ENCODE results near the gene MTHFD2L. TPM values are rescaled to one million over a fixed set of nuclear protein-coding genes. Genes with fewer than 3 reads are reported as not detected.

Gene MTHFD2L
- polyA plus RNA-seq, 1 donor from 2014 or later: 43.5 TPM

DNA sequence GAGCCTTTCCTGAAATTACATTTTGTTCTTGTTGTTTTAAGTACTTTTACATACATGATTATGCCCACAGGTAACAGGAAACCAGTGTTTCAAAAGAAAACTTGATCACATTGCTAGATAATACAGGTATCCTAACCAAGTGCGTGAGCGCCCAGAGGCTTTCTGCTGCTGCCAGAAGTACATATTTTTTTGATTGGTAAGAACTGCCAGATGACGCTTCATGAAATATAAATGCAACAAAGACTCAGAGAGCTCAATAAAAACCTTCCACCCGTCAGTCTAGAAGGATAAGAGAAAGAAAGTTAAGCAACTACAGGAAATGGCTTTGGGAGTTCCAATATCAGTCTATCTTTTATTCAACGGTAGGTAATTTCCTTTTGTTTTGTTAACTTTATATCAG, 150.3 kb downstream of the MTHFD2L start, which contains the start of gene EPGN:
EPGN (plus strand) TSS at position 256 of the 400 bp plus-strand sequence; CDS start at position 320, 64 bp downstream.
- H3F3A ChIP-seq (ENCODE audit: insufficient read depth, low read length, poor library complexity, severe bottlenecking): no peaks in the 10 kb centered on the region
- H3K36me3 ChIP-seq (ENCODE audit: insufficient read depth, low read length): no peaks in the 10 kb centered on the region
- no peak within 1 kb of the TSS for H3K9ac ChIP-seq (ENCODE audit: low read length)
- no peaks in the 10 kb centered on the region for H3K9me2 ChIP-seq (ENCODE audit: insufficient read depth, low read length)
- TF ChIP-seq POLR2AphosphoS5 (IDR thresholded peaks at IDR 0.05): no peak
- TF ChIP-seq TAF1 (IDR thresholded peaks at IDR 0.05; ENCODE audit: low read depth): no peak
- TF ChIP-seq SMC3 (conservative IDR thresholded peaks at IDR 0.05; ENCODE audit: poor library complexity): no peak
- no peak for TF ChIP-seq EP300 (conservative IDR thresholded peaks at IDR 0.05; ENCODE audit: poor library complexity, severe bottlenecking)
- TF ChIP-seq, protein P1, sequence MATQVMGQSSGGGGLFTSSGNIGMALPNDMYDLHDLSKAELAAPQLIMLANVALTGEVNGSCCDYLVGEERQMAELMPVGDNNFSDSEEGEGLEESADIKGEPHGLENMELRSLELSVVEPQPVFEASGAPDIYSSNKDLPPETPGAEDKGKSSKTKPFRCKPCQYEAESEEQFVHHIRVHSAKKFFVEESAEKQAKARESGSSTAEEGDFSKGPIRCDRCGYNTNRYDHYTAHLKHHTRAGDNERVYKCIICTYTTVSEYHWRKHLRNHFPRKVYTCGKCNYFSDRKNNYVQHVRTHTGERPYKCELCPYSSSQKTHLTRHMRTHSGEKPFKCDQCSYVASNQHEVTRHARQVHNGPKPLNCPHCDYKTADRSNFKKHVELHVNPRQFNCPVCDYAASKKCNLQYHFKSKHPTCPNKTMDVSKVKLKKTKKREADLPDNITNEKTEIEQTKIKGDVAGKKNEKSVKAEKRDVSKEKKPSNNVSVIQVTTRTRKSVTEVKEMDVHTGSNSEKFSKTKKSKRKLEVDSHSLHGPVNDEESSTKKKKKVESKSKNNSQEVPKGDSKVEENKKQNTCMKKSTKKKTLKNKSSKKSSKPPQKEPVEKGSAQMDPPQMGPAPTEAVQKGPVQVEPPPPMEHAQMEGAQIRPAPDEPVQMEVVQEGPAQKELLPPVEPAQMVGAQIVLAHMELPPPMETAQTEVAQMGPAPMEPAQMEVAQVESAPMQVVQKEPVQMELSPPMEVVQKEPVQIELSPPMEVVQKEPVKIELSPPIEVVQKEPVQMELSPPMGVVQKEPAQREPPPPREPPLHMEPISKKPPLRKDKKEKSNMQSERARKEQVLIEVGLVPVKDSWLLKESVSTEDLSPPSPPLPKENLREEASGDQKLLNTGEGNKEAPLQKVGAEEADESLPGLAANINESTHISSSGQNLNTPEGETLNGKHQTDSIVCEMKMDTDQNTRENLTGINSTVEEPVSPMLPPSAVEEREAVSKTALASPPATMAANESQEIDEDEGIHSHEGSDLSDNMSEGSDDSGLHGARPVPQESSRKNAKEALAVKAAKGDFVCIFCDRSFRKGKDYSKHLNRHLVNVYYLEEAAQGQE (IDR thresholded peaks at IDR 0.05; ENCODE audit: borderline replicate concordance): no peak
- no peak for TF ChIP-seq EZH2 (IDR thresholded peaks at IDR 0.05; ENCODE audit: borderline replicate concordance, insufficient read depth, low read length, poor library complexity, severe bottlenecking)
- TF ChIP-seq, protein P2, sequence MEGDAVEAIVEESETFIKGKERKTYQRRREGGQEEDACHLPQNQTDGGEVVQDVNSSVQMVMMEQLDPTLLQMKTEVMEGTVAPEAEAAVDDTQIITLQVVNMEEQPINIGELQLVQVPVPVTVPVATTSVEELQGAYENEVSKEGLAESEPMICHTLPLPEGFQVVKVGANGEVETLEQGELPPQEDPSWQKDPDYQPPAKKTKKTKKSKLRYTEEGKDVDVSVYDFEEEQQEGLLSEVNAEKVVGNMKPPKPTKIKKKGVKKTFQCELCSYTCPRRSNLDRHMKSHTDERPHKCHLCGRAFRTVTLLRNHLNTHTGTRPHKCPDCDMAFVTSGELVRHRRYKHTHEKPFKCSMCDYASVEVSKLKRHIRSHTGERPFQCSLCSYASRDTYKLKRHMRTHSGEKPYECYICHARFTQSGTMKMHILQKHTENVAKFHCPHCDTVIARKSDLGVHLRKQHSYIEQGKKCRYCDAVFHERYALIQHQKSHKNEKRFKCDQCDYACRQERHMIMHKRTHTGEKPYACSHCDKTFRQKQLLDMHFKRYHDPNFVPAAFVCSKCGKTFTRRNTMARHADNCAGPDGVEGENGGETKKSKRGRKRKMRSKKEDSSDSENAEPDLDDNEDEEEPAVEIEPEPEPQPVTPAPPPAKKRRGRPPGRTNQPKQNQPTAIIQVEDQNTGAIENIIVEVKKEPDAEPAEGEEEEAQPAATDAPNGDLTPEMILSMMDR (IDR thresholded peaks at IDR 0.05; ENCODE audit: poor library complexity, severe bottlenecking): no peak
- no peak for TF ChIP-seq RAD21 (conservative IDR thresholded peaks at IDR 0.05)
- TF ChIP-seq MXI1 (conservative IDR thresholded peaks at IDR 0.05; ENCODE audit: poor library complexity, severe bottlenecking): no peak
- no peaks in the 10 kb centered on the region for H3K9me3 ChIP-seq (ENCODE audit: low read length)
- H4K20me1 ChIP-seq (ENCODE audit: insufficient read depth): no peaks in the 10 kb centered on the region
- no peak within 1 kb of the TSS for H3K4me2 ChIP-seq (ENCODE audit: low read length)
- H3K79me2 ChIP-seq (replicated peaks; ENCODE audit: insufficient read depth, low read length): no peaks in the 10 kb centered on the region
- H3K27me3 ChIP-seq (ENCODE audit: insufficient read depth, low read depth, low read length): no peaks in the 10 kb centered on the region
- H2AFZ ChIP-seq (ENCODE audit: low read depth, low read length): no peak within 1 kb of the TSS
- no peak within 1 kb of the TSS for H3K27ac ChIP-seq (ENCODE audit: low read length)
- no peak within 1 kb of the TSS for H3K4me3 ChIP-seq (ENCODE audit: low read length)

DNA sequence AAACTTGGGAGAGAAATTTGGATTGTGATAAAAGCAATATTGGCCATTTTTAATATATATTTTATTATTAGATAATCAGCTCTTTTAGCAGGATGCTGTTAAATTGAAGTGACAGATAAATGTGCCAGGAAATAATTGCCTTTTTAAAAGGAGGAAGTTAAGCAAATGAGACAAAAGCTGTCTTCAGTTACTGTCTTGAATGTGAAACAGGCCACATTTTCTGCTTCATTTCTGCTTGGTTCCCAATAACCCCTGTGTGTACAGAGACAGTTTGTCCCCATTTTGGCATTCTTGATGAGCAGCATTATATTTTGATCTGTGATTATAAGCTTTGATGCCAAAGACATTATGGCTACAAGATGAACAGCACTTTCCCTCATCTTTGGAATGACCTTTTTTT, 151.3 kb downstream of the MTHFD2L start:
- no peaks in the 10 kb centered on the region for H3F3A ChIP-seq (ENCODE audit: insufficient read depth, low read length, poor library complexity, severe bottlenecking)
- no peaks in the 10 kb centered on the region for H3K79me2 ChIP-seq (replicated peaks; ENCODE audit: insufficient read depth, low read length)
- H2AFZ ChIP-seq (ENCODE audit: low read depth, low read length): no peak overlapping the region
- TF ChIP-seq RAD21 (conservative IDR thresholded peaks at IDR 0.05) (no peak), EZH2 (IDR thresholded peaks at IDR 0.05; ENCODE audit: borderline replicate concordance, insufficient read depth, low read length, poor library complexity, severe bottlenecking) (no peak), TAF1 (IDR thresholded peaks at IDR 0.05; ENCODE audit: low read depth) (no peak), EP300 (conservative IDR thresholded peaks at IDR 0.05; ENCODE audit: poor library complexity, severe bottlenecking) (no peak), SMC3 (conservative IDR thresholded peaks at IDR 0.05; ENCODE audit: poor library complexity) (no peak), POLR2AphosphoS5 (IDR thresholded peaks at IDR 0.05) (no peak), MXI1 (conservative IDR thresholded peaks at IDR 0.05; ENCODE audit: poor library complexity, severe bottlenecking) (no peak)
- TF ChIP-seq, protein P1 (IDR thresholded peaks at IDR 0.05; ENCODE audit: borderline replicate concordance): no peak
- TF ChIP-seq, protein P2 (IDR thresholded peaks at IDR 0.05; ENCODE audit: poor library complexity, severe bottlenecking): no peak
- no peaks in the 10 kb centered on the region for H3K9me3 ChIP-seq (ENCODE audit: low read length)
- no peaks in the 10 kb centered on the region for H3K9me2 ChIP-seq (ENCODE audit: insufficient read depth, low read length)
- H3K4me3 ChIP-seq (ENCODE audit: low read length): no peak overlapping the region
- H3K27me3 ChIP-seq (ENCODE audit: insufficient read depth, low read depth, low read length): no peaks in the 10 kb centered on the region
- H3K9ac ChIP-seq (ENCODE audit: low read length): no peak overlapping the region
- H3K36me3 ChIP-seq (ENCODE audit: insufficient read depth, low read length): no peaks in the 10 kb centered on the region
- no peak overlapping the region for H3K4me2 ChIP-seq (ENCODE audit: low read length)
- H4K20me1 ChIP-seq (ENCODE audit: insufficient read depth): no peaks in the 10 kb centered on the region
- no peak overlapping the region for H3K27ac ChIP-seq (ENCODE audit: low read length)

All from neural cell (in vitro differentiated cells).